ENCODE results near the gene MICAL2.

DNA sequence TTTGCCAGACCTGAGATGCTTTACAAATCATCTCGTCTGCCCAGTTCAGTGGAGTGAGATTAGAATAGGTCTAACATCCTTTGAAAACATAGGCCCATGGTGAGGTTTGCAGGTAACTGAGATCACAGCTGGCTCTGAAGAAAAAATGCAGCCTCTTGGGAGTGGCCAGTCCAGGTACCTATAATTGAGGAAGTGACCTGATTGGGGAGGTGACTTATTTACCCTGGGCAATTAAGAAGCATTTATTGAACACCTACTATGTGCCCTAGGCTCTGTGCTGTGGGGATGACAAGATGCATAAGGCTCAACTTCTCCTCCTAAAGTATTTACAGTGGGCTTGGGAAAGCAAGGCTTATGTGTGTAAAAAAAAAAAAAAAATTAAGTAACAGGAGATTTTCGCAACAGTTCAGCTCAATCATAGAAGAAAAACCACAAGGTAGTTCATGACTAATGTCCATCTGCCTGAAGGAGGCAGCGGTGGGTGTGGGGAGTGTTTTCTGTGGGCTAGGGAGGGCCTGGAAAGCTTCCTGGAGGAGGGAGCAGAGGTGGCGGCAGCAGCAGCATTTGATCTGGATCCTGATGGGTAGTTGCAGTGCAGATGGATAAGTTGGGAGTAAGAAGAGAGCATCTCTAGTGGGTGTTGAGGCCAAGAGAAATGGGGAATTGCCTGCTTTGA, 16.1 kb downstream of the MICAL2 start:
- no peak for TF ChIP-seq POLR2A (IDR thresholded peaks at IDR 0.05)
- TF ChIP-seq, protein P1, sequence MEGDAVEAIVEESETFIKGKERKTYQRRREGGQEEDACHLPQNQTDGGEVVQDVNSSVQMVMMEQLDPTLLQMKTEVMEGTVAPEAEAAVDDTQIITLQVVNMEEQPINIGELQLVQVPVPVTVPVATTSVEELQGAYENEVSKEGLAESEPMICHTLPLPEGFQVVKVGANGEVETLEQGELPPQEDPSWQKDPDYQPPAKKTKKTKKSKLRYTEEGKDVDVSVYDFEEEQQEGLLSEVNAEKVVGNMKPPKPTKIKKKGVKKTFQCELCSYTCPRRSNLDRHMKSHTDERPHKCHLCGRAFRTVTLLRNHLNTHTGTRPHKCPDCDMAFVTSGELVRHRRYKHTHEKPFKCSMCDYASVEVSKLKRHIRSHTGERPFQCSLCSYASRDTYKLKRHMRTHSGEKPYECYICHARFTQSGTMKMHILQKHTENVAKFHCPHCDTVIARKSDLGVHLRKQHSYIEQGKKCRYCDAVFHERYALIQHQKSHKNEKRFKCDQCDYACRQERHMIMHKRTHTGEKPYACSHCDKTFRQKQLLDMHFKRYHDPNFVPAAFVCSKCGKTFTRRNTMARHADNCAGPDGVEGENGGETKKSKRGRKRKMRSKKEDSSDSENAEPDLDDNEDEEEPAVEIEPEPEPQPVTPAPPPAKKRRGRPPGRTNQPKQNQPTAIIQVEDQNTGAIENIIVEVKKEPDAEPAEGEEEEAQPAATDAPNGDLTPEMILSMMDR (IDR thresholded peaks at IDR 0.05), result no peak
